Lung (tissue), 12 donors: ENCODE data around the gene NTM. TPM values are rescaled to one million over a fixed set of nuclear protein-coding genes. Genes with fewer than 3 reads are reported as not detected.

Experiments used
- ATAC-seq: fragments of 200-7000 bp; cut with Tn5 transposase; one replicate; pipeline ENCODE4 v1.9.1; 2020; ENCODE audit warnings: moderate number of reproducible peaks; ENCODE audit not compliant: insufficient read depth, low FRiP score
- DNase-seq, 3 donors: peaks; one replicate each; pipeline ENCODE4 v3.0.0-alpha.2; 2013 to 2017
- H3K27ac ChIP-seq, 2 donors: one replicate each; pipeline ENCODE4 v1.5.1; 2013; ENCODE audit warnings: mild to moderate bottlenecking in 2 of 2, moderate library complexity in 2 of 2, control low read depth in 1 of 2, inconsistent platforms in 1 of 2, low read depth in 1 of 2, low read length in 1 of 2
- H3K27me3 ChIP-seq, 3 donors: one replicate each; pipeline ENCODE4 v1.5.1; 2013; ENCODE audit warnings: low read length in 2 of 3; ENCODE audit not compliant: control insufficient read depth in 3 of 3, insufficient read depth in 3 of 3
- H3K36me3 ChIP-seq, 4 donors: one replicate each; pipeline ENCODE4 v1.5.1; 2013; ENCODE audit warnings: low read length in 4 of 4, mild to moderate bottlenecking in 1 of 4, moderate library complexity in 1 of 4; ENCODE audit not compliant: control insufficient read depth in 4 of 4, insufficient read depth in 4 of 4
- H3K4me1 ChIP-seq, 5 donors: one replicate each; pipeline ENCODE4 v1.5.1; 2013; ENCODE audit warnings: low read length in 5 of 5, mild to moderate bottlenecking in 2 of 5, moderate library complexity in 1 of 5; ENCODE audit not compliant: control insufficient read depth in 5 of 5, insufficient read depth in 5 of 5
- H3K4me3 ChIP-seq: one replicate; pipeline ENCODE4 v1.5.1; 2013; ENCODE audit warnings: mild to moderate bottlenecking, control low read depth, moderate library complexity
- H3K9ac ChIP-seq, 2 donors: one replicate each; pipeline ENCODE4 v1.5.1; 2013; ENCODE audit warnings: low read length in 2 of 2, control low read depth in 1 of 2; ENCODE audit not compliant: insufficient read depth in 1 of 2
- H3K9me3 ChIP-seq, 4 donors: one replicate each; pipeline ENCODE4 v1.5.1; 2013; ENCODE audit warnings: low read length in 3 of 4, mild to moderate bottlenecking in 1 of 4, moderate library complexity in 1 of 4; ENCODE audit not compliant: control insufficient read depth in 4 of 4, insufficient read depth in 3 of 4
- WGBS, 2 donors: extraction: QIAGEN DNeasy Blood & Tissue Kit; methylation state at CpG; one replicate each; pipeline ENCODE4 v1.1.7; 2013; 5-methylcytosine and 5-hydroxymethylcytosine counted together
- polyA plus RNA-seq, 2 donors: library from polyadenylated mRNA; stranded (reverse); fragments of 200-250 nt; gene quantifications; one replicate each; pipeline ENCODE4 v1.2.1, GENCODE V29; 2013
- total RNA-seq, 2 donors: library from RNA; depleted of rRNA in 1 of 2; stranded (reverse); fragments of >200 nt in 1 of 2; gene quantifications; one replicate each; pipeline ENCODE4 v1.2.1, GENCODE V29; 2014 to 2021
- TF ChIP-seq, protein P1 (sequence below): IDR thresholded peaks from 2 replicates; pipeline ENCODE4 v1.5.1; 2012; ENCODE audit warnings: mild to moderate bottlenecking; ENCODE audit errors: control extremely low read depth, extremely low read depth
- donor health status: control.
- donor health status: control.
- donor health status: Bipolar disorder and iron deficiency.
- donor health status: healthy.
- donor health status: DM: yes; HTN: yes; CAD: no.

The NTM gene
- total and polyA plus RNA-seq, 4 donors = 0.39 to 30.9 (median 7.2) TPM

DNA sequence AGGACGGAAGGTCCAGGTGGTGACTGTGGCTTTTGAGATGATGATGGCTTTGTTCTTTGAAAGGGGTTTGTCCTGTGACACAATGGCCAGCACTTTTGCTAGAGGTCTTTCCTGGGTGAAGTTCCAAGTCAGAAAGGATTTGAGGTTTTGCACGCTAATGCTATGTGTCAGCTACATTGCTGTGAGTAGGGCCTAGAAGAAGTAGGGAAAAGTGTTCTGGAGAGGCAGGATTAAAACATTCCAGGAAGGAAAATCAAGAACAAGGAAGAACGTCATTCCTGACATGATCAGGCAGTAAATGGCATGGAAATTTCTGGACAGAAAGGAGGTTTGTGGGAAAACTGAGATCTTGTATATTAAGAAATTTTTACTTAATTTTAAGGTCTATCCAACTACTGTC is 290.7 kb downstream of the NTM start:
- Histone ChIP-seq H3K27ac (no peak overlapping the region), H3K9me3 (peaks cover 0 to 4% (median 0%) of the 10 kb centered on the region in 4 donors), H3K36me3 (no peaks in the 10 kb centered on the region), H3K27me3 (peaks cover 0 to 4% (median 0%) of the 10 kb centered on the region in 3 donors), H3K9ac (no peak overlapping the region), H3K4me1 (peaks cover 0 to 7% (median 0%) of the 10 kb centered on the region in 5 donors), H3K4me3 (no peak overlapping the region)
- TF ChIP-seq, protein P1, sequence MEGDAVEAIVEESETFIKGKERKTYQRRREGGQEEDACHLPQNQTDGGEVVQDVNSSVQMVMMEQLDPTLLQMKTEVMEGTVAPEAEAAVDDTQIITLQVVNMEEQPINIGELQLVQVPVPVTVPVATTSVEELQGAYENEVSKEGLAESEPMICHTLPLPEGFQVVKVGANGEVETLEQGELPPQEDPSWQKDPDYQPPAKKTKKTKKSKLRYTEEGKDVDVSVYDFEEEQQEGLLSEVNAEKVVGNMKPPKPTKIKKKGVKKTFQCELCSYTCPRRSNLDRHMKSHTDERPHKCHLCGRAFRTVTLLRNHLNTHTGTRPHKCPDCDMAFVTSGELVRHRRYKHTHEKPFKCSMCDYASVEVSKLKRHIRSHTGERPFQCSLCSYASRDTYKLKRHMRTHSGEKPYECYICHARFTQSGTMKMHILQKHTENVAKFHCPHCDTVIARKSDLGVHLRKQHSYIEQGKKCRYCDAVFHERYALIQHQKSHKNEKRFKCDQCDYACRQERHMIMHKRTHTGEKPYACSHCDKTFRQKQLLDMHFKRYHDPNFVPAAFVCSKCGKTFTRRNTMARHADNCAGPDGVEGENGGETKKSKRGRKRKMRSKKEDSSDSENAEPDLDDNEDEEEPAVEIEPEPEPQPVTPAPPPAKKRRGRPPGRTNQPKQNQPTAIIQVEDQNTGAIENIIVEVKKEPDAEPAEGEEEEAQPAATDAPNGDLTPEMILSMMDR = no peak
- WGBS, 2 donors = 73 to 82% methylated on average over 3 of the region's 3 CpGs
- no peak for DNase-seq
- no peak for ATAC-seq

DNA sequence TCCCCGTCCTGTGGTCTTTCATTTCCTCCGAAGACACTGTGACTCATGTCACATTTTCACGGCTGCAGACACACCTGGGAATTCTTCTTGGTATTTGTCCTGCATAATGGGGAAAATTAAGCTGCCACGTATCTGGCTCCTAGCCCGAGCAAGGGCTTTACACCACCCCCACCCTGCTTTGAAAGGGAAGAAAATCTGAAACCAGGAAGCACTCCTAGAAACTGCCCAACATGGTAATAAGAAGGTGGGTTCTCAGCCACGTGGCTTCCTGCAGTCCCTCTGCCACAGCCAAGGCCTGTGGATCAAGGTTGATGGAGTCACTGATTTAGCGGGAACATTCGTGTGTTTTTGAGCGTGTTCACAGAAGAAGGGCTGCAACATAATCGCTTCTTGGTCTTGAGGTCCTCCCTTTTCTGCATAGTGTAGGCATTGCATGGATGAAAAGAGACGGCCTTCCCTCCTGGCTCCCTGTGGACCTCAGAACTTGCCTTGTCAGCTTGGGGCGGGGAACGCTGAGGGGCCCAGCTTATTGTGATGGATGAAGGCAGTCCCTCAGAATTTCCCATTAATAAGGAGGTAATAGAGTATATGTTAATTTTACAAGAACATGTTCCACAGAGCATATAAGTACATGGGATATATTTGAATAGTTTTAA is 292.0 kb downstream of the NTM start:
- Histone ChIP-seq H3K9me3 (peaks cover 0 to 4% (median 0%) of the 10 kb centered on the region in 4 donors), H3K9ac (no peak overlapping the region), H3K4me3 (no peak overlapping the region), H3K36me3 (no peaks in the 10 kb centered on the region), H3K27ac (no peak overlapping the region), H3K4me1 (peaks cover 0 to 7% (median 0%) of the 10 kb centered on the region in 5 donors), H3K27me3 (peaks cover 0 to 4% (median 0%) of the 10 kb centered on the region in 3 donors)
- TF ChIP-seq, protein P1 = no peak
- ATAC-seq (no peak), DNase-seq (no peak)
- whole genome bisulfite sequencing, 2 donors = 72 to 81% methylated on average over 13 of the region's 13 CpGs

DNA sequence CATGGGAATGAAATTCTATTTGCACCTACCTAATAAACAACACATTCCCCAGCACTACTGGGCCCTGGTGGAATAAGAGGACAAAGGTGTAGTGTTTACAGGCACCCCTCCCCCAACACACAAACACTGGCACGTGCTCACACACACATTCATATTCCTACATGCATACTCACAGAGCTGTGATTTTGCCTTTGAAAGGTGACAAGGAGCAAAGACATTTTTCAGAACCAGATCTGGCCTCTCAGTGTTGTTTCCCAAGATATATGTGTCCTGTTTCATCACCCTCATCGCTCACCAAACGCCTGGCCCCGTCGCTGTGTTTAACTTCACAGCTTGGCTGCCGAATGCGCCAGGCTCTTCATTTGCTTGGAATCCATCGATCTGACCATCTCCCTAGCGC is 292.6 kb downstream of the NTM start:
- TF ChIP-seq, protein P1 = no peak
- Histone ChIP-seq H3K27me3 (peaks cover 0 to 4% (median 0%) of the 10 kb centered on the region in 3 donors), H3K36me3 (no peaks in the 10 kb centered on the region), H3K9ac (no peak overlapping the region), H3K4me3 (no peak overlapping the region), H3K9me3 (peaks cover 0 to 4% (median 0%) of the 10 kb centered on the region in 4 donors), H3K27ac (no peak overlapping the region), H3K4me1 (peaks cover 0 to 7% (median 0%) of the 10 kb centered on the region in 5 donors)
- no peak for ATAC-seq
- no peak for DNase-seq
- 89 to 95% methylated on average over 9 of the region's 9 CpGs for WGBS, 2 donors
